Stimulated activated CD8-positive, alpha-beta memory T cell treated with anti-CD3 and anti-CD28 coated beads, Interleukin-7, amount 100 ng/mL, for 1 hour (primary cell): ENCODE measurements around the gene KCNG1.

Experiments used
- DNase-seq, 2 donors: peaks; one replicate each; pipeline ENCODE4 v3.0.0-alpha.2; 2020; ENCODE audit warnings: low read depth in 2 of 2

Gene KCNG1

GRCh38 chr20:51013577-51014330 is 9.2 kb downstream of the KCNG1 start:
- no peak for DNase-seq

- no peak for DNase-seq
These were observed 10.6 kb downstream of the KCNG1 start for GRCh38 chr20:51012357-51012756.

- no peak for DNase-seq
These were observed 11.4 kb downstream of the KCNG1 start for GRCh38 chr20:51011479-51011878.

DNA sequence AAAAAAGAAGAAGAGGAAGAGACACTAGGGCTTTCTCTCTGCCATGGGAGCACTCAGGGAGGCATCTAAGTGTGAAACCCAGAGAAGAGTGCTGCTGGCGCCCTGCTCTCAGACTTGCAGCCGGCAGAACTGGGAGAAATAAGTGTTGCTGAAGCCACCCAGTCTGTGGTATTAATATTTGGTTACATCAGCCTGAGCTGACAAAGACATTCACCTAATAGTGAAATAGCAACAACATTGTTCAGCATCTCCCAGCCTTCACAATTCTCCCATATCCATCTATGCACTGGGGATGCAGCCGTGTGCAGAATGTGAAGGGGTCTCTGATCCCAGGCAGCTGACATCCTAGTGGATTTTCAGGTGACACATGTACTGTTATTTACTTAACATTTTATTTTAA is 12.0 kb downstream of the KCNG1 start:
- DNase-seq: no peak

DNA sequence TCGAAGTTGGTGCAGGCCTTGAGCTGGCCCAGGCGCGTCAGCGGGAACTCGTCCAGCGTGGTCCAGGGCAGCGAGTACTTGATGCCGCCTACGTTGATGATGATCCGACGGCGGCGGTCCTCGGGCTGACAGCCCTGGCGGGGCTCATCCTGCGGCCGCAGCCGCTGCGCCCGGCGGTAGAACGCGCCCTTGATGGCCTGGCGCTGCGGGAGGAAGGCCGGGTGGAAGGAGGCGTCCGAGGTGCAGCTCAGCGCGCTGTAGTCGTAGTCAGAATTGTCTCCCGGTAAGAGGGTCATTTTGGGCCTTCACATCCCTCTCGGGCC is 12.9 kb downstream of the KCNG1 start:
- DNase-seq: no peak

- DNase-seq: no peak
These were observed 13.4 kb downstream of the KCNG1 start for GRCh38 chr20:51009303-51010042.

DNA sequence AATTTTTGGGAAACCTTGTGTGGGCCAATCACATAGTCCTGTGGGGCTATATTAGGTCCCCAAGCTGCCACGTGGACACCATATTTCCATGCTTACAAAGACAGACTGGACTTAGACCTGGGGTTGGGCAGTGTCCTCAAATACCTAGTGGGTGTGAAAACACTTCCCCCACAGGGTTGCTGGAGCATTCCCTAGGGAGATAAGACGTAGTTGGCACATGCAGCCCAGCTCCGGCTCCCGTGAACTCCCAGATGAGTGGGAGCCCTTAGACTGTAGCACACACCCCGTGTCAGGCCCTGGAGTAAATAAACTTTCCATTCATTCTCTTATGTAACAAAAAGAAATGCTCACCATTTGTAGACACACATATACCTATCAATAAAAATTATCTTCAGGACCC is 14.2 kb downstream of the KCNG1 start:
- DNase-seq: no peak

GRCh38 chr20:51005214-51005613 is 17.7 kb downstream of the KCNG1 start:
- DNase-seq: no peak

- DNase-seq: no peak
These were observed 18.1 kb downstream of the KCNG1 start for GRCh38 chr20:51004781-51005180.

GRCh38 chr20:51004305-51004727 is 18.6 kb downstream of the KCNG1 start:
- DNase-seq: no peak

DNA sequence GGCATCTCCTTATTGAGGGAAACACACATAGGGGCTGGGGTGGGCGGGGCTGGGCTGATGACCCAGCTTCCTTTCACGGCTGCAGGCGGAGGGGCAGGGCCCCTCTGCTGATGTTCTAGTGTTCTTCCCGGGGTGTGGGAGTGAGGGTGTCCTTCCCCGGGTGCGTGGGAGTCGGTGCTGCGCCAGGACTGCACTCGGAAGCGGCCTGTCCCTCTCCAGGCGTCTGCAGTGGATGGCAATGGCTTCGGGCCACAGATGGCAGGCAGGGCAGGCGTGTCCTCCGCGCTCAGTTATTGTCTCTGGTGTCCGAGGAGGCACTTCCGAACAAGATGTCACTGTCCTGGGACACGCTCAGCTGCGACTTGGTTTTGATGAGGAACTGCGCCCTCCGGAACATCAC is 19.2 kb downstream of the KCNG1 start:
- DNase-seq: no peak

DNA sequence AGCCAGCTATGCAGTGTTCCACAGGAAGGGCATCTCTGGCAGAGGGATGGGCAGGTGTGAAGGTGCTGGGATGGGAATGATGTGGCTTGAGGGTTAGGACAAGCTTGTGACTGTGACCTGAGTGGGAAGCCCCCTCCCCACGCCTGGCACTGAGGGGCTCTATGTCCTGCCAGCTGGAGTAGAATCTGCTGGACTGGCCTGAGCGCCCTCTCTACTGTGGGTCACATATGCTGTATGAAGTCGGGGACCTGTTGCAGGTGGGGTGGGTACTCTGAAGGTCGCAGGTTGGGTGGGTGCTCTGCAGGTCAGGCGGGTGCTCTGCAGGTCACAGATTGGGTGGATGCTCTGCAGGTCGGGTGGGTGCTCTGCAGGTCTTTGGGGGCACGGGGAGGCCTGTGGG is 20.3 kb downstream of the KCNG1 start:
- no peak for DNase-seq

DNA sequence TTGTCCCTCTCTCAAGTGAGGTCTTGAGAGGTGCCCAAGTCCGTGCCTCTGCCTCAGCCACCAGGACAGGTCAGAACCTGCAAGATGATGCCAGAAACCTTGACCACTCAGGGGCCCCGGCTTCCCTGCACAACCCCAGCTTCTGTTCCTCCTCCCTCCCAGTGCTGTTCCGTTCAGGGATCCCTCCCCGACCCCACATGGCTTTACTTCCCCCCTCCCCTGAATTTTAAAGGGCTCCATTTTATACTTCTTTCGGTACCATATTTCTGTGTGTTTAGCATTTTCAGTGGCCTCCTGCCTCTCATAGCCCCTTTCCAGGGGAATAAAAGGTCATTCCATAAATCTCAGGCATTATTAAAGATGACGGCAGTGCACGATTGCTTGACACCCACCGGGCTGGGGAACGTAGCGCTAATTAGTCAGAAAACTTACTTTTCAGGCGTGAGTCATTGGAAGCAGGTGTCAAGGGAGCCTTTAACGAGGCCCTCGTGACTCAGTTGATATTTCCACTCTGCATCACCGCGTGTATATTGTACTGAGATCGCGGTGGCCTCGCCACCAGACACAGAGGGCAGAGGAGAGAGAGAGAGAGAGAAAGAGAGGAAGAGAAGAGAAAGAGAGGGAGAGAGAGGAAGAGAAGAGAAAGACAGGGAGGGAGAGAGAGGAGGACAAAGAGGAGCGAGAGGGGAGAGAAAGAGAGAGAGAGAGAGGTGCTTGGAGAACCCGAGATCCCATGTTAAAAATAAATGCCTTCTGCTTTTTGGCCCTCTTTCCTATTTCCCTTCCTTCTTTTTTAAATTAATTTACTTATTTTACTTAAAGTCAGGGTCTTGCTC is 21.3 kb downstream of the KCNG1 start:
- DNase-seq: no peak

DNA sequence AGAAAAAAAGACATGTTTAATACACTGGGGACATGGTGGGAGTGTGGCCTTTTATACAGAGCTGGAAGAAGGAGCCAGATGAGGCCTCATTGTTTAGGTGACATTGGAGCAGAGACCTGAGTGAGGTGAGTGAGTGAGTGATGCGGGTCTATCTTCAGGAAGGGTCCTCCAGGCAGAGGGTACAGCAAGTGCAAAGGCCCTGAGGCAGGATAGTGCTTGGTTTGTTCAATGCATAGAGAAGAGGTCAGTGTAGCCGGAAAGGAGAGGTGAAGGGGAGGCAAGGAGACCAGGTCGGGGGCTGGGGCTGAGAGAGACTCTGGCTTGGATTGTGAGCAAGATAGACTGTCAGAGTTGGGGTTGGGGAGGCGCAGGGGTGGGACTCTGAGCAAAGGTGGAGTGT is 23.6 kb downstream of the KCNG1 start:
- no peak for DNase-seq

GRCh38 chr20:50996901-50997865 is 25.7 kb downstream of the KCNG1 start:
- no peak for DNase-seq

DNA sequence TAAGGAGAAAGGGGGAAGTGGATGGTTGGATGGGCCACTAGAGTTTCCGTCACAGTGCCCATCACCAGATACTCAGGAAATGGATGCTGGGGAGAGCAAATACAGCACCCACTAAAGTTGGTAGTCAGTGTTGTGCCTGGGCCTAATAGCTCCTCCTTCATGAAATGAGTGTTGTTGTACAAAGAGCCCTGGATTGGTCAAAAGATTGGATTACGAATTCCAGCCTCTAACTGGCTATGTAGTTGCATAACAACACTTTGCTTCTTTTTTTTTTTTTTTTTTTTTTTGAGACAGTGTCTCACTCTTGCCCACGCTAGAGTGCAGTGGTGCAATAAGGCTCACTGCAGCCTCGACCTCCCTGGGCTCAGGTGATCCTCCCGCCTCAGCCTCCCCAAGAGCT is 27.4 kb downstream of the KCNG1 start:
- no peak for DNase-seq

GRCh38 chr20:50993876-50994275 is 29.0 kb downstream of the KCNG1 start:
- no peak for DNase-seq

DNA sequence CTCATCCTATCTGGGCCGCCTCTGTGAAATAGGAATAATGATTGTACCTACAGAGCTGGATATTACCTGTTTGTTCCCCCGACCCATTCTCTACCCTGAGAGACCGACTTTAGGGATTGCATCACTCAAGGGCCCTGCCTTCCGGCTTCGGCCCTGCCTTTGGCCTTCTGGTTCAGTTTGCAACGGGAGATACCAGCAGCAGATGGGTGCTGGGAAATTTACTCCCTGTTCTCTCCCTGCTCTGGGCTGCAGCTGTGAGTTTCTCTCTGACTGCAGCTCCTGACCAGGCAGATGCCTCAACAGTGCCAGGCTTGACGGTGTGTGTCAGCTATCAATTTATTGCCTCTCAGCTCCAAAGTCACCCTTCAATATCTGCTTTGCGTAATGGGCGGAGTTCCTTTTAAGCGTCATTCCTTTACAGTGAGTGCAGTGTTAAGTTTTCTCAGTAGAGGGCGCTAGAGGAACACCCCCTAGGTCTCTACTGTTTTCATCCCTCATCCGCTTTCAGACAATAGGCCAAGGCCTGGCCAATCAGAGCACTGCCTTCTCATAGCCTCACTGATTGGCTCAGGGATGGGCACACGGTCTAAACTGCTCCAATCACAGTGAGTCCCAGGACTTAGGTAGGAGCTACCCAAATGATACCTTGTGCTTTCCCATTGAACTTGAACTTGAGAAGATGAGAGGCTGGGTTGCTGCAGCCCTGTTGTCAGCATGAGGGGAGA is 30.0 kb downstream of the KCNG1 start:
- no peak for DNase-seq

- no peak for DNase-seq
These were observed 30.6 kb downstream of the KCNG1 start for GRCh38 chr20:50992336-50992732.

GRCh38 chr20:50991076-50991475 is 31.8 kb downstream of the KCNG1 start:
- no peak for DNase-seq
